Choroid plexus epithelial cell (primary cell): ENCODE measurements around the gene TRIM74.
A peak's percentile ranks its signal among the peaks of the same experiment; 100 is the strongest.
"Not testable (repeated sequence)": the region's sequence is repeated elsewhere in the genome, so short reads cannot be mapped to it uniquely, and the experiment has no call there.

Experiments used
- DNase-seq: peaks from one replicate; pipeline ENCODE4 v3.0.0-alpha.2; 2010; ENCODE audit warnings: low read depth
- H3K4me3 ChIP-seq: 2 replicates; pipeline ENCODE4 v1.5.1; 2011; ENCODE audit warnings: low read depth, mild to moderate bottlenecking, control low read depth, low read length, moderate library complexity

The TRIM74 gene

DNA sequence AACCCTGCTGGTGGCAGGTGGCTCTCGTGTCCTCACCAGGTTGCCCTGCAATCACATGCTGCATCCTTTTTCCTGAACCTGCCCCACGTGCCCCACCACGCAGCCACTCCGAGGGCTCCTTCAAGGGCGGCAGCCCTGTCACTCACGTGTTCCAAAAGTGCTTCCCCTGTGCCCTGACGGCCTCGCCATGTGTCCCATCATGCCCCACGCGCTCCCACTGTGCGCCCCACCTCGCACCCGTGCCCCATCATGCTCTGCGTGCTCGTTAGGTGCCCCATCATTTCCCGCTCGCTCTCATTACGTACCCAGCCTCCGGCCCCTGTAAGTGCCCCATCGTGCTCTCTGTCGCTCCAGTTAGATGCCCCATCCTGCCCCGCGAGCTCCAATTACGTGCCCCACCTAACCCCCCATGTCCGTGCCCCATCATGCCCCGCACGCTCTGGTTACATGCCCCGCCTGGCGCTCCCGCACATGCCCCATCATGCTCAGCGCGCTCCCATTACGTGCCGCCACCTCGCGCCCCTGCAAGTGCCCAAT lies at the start of gene TRIM74:
Gene TRIM74, minus strand, starts transcription at position 487 of the 537 bp plus-strand sequence. CDS start 3,309 bp downstream, outside the sequence.
- not testable (repeated sequence) for H3K4me3 ChIP-seq, DNase-seq

DNA sequence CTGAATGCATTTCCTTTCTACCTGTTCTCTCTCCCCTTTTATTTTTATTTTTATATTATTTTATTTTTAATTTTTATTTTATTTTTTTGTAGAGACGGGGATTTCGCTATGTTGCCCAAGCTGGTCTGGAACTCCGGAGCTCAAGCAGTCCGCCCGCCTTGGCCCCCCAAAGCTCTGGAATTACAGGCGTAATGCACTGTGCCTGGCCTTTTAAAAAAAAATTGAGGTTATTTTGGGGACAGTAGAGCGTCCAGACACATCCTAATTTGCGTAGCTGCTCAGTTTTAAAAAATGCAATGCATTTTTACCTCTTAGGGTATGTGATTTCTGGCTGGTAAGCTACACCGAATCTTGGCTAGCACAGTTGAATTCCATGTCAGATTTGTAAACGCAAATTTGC lies 37.2 kb upstream of the TRIM74 start:
- peak overlapping the region; percentile 48 for H3K4me3 ChIP-seq
- DNase-seq, result peak; percentile 15

DNA sequence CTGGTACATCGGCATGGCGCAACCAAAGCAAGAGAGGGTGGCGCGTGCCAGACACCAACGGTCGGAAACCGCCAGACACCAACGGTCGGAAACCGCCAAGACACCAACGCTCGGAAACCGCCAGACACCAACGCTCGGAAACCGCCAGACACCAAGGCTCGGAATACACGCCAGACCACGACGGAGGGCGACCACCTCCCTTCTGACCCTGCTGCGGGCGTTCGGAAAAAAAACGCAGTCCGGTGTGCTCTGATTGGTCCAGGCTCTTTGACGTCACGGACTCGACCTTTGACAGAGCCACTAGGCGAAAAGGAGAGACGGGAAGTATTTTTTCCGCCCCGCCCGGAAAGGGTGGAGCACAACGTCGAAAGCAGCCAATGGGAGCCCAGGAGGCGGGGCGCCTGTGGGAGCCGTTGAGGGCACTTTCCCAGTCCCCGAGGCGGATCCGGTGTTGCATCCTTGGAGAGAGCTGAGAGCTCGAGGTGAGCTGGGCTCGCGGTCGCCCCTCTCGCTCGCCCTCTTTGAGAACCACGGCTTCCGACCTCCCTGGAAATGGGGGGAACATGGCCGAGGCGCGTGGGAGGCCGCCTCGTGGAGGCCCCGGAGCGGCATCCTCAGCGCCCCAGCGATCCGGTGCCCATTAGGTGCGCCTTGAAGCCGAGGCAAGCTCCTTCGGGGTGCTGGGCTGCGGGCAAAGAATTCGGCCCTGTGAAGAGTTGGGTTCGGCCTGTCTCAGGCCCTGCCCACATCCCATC lies 36.6 kb upstream of the TRIM74 start:
- peak; percentile 83 for DNase-seq
- peak overlapping the region; percentile 68 for H3K4me3 ChIP-seq

DNA sequence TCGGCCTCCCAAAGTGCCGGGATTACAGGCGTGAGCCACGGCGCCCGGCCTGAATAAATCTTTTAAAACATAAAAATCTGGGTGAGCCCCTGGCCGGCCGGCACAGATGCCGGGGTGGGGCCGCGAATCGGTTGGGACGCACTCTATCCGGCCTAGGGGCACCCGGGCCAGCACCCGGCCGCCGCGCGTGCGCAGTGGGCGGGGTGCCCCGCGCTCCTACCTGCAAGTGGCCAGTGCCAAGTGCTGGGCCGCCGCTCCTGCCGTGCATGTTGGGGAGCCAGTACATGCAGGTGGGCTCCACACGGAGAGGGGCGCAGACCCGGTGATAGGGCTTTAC lies 36.1 kb upstream of the TRIM74 start:
- H3K4me3 ChIP-seq, result peak overlapping the region; percentile 68
- DNase-seq, result not testable (repeated sequence)

DNA sequence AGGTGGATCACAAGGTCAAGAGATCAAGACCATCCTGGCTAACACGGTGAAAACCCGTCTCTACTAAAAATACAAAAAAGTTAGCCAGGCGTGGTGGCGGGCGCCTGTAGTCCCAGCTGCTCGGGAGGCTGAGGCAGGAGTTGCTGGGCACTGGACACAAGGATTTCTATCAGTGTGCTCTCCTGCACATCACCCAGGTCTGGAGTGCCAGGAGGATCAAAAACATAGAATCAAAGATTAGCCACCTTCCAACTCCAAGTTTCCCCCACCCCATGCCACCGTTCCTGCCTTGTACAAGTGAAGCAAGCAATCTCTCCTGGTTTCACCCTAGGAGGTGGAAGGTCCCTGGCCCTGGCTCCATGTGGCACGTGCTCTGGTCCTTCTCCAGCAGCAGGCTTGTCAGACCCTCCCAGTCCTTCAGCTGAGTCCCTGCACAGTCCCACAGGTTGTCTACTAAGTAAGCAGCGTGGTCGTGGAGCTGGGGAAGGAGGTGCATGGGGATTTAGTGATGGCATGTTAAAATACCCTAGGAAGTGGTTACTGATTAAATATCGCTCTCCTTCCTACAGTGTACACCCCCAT lies 28.7 kb upstream of the TRIM74 start:
- not testable (repeated sequence) for DNase-seq, H3K4me3 ChIP-seq

DNA sequence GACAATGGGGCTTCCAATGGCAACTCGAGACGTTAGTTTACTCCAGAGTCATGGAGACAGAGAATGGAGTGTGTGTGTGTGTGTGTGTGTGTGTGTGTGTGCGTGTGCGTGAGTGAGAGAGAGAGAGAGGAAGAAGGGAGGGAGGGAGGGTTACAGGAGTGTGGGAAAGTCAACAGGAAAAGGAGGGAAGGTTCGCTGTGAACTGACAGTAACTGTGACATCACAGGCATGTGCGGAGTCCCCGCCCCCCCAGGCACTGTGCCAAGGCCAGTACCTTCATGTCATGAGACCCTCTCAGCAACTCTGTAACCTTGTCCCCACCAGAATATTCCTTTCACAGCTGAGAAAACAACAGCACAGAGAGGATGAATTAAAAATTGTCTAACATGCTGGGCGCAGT lies 28.2 kb upstream of the TRIM74 start:
- DNase-seq, H3K4me3 ChIP-seq: not testable (repeated sequence)

DNA sequence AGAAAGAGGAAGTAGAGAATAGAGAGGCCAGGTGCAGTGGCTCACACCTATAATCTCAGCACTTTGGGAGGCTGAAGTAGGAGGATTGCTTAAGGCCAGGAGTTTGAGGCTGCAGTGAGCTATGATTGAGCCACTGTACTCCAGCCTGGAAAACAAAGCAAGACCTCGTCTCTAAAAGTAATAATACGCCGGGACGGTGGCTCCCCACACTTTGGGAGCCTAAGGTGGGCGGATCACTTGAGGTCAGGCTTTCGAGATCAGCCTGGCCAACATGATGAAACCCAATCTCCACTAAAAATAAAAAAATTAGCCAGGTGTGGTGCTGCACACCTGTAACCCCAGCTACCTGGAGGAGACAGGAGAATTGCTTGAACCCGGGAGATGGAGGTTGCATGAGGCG lies 26.2 kb upstream of the TRIM74 start:
- DNase-seq, H3K4me3 ChIP-seq: not testable (repeated sequence)

DNA sequence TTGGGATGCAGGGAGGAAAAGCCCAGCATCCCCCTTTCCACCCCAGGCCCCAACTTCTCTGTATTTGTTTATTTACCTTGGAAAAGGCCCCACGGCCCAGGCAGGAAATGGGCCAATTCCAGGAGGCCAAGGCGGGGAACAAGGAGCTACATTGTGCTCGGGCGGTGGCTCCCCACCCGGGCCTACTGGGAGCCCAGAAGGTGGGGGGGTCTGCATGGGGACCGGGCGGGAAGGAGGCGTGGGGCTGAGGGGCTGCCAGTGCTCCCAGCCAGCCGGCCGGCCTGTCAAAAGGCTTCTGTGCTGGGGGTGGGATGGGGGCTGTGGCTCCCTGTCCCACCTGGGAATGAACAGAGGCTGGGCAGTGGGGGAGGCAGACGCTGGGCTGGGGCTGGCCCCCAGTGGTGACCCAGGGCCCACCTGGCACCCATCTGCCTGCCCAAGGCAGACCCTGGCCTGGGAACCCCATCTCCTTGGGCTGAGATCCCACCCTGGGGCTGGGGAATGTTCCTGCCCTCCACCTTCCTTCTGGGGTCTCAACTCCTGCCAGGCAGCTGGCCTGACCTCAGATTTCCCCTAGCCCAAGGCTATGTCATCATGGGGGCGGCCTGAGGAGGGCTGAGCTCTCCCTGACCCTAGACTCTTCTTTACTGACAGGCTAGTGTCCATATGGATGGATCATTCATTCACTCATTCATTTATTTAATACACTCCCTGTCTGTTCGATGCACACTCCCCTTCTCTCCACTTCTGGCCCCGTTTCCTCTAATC lies 21.1 kb upstream of the TRIM74 start:
- not testable (repeated sequence) for DNase-seq, H3K4me3 ChIP-seq

DNA sequence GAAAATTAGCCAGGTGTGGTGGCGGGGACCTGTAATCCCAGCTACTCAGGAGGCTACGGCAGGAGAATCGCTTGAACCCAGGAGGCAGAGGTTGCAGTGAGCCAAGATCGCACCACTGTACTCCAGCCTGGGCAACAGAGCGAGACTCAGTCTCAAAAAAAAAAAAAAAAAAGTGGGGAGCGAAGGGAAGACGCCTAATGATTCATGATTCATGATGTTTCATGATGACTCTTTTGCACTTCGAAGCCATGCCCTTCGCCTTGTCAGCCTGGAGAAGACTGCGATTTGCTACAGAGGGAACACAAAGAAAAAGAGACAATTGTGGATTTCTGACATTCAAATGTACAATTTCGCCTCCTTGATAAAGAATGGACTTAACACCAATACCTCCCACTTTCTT lies 12.8 kb upstream of the TRIM74 start:
- not testable (repeated sequence) for DNase-seq, H3K4me3 ChIP-seq

DNA sequence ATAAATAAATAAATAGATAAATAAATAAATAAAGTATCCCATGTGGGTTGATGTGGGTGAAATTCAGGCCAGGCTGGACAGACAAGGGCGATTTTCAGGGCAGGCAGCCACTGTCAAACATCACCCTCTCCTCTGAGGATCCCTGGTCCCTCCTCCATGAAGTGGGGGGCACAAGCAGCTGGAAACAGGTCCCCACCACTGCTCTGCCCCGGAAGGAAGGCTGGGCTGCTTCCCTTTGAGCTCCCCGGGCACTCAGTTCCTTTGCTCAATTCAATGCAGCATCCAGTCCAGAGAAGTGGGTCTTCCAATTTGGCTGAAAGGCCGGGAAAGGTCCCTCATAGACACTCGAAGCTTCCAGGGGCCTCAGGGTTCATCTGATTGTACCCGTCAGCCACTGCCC lies 11.1 kb upstream of the TRIM74 start:
- not testable (repeated sequence) for H3K4me3 ChIP-seq, DNase-seq

DNA sequence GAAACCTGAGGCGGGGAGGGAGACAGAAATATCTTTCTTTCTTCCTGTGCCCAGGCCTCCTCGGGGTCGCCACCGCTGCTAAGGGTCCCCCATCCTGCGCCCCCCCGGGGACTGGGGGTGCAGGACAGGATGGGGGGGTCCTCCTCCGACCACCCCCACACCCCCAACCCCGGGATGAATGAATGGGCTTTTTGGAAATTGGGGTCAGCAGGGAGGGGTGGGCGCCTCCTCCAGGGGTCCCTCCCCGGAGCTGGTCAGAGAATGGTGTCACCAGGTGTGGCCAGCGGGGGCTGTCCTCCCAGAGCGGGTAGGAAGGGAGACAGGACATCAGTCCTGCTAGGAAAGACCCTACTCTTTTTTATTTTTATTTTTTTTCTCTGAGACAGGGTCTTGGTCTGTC lies 7.2 kb upstream of the TRIM74 start:
- DNase-seq, H3K4me3 ChIP-seq: not testable (repeated sequence)

DNA sequence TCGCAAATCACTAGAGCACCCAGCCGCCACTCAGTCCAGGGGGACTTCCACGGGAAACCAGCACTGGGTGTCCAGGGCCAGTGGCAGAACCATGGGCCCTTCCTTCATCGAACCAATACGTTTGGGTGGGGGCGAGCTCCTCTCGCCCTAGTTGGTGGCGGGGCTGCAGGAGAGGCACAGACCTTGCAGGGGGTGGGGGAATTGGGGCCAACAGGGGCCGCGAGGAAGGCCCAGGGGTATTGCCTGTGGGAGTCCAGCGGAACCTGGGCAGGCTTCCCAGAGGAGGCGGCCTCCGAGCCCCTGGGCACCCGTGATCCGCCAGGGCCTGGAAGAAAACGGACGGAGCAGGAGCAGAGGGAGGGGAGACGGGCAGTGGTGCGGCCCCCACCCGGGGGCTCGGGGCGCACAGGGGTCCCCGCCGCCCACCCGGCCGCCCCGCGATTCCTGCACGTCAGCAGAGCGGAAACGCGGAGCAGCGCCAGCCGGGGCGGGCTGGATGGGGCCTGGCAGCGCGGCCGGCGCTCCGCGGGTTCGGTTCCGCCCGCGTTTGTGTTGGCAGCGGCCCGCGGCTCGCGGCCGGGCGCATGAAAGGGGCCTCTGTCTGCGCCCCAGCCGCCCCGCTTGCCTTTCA lies 6.5 kb upstream of the TRIM74 start:
- DNase-seq, H3K4me3 ChIP-seq: not testable (repeated sequence)

DNA sequence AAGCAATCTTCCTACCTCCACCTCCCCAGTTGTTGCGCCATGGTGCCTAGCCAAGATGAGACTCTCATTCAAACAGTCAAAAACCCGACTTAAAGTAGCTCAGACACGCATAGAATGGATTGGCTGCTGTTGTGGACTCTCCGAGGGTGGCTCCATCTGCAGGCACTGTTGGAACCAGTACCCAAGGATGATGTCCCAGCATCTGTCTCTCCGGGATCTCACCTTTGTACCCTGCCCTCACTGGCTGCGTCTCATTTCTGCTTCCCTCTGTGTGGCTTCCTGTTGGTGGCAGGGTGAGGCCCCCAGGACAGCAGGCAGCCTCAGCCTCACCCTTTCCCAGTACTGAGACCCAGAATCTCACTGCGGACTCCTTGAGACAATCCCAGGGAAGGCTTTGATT lies 5.5 kb upstream of the TRIM74 start:
- not testable (repeated sequence) for DNase-seq, H3K4me3 ChIP-seq

DNA sequence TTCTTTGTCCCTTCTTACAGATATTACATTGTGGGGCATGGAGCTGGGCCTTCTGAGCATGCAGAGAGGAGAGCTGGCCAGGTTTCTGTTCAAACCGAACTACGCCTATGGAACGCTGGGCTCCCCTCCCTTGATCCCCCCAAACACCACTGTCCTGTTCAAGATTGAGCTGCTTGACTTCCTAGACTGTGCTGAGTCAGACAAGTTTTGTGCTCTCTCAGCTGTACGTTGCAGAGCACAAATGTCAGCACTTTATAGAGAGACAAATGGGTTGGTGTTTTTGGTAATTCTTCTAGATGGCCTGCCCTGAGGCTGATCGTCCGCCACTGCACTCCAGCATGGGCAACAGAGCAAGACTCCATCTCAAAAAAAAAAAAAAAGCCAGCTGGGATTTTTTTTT lies 2.2 kb upstream of the TRIM74 start:
- not testable (repeated sequence) for DNase-seq, H3K4me3 ChIP-seq

DNA sequence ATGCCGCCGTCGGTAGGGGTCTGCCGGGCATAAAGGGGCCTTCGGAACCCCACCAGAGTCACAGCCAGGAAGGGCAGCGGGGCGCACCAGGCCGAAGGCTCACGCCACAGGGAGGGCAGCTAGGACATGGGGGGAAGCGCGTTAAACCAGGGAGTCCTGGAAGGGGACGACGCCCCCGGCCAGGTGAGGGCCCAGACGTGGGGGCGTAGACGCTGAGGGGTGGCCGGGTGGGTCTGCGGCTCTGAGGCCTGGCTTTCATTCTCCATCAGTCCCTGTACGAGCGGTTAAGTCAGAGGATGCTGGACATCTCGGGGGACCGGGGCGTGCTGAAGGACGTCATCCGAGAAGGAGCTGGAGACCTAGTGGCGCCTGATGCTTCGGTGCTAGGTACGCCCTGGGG lies 422 bp upstream of the TRIM74 start:
- not testable (repeated sequence) for H3K4me3 ChIP-seq

DNA sequence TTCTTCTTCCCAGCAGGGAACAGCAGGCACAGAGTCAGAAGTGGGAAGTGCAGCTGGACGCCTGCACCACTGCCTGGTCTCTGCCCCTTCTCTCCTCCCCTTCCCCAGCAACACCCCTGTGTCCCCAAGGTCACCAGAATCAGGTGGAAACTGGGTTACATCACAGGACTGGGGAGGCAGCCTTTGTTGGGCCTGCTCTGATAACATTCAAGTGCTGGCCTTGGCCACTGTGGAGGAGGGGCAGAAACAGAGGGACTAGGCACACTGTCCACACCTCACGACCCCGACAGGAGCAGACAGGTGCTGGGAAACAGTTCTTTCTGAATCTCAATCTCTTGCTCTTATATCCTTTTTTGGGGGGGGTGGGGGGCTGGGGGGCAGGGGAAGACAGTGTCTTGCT lies 2.4 kb downstream of the TRIM74 start:
- not testable (repeated sequence) for H3K4me3 ChIP-seq, DNase-seq

More for the DNA sequence above, 422 bp upstream of the TRIM74 start:
- DNase-seq, result not testable (repeated sequence)

DNA sequence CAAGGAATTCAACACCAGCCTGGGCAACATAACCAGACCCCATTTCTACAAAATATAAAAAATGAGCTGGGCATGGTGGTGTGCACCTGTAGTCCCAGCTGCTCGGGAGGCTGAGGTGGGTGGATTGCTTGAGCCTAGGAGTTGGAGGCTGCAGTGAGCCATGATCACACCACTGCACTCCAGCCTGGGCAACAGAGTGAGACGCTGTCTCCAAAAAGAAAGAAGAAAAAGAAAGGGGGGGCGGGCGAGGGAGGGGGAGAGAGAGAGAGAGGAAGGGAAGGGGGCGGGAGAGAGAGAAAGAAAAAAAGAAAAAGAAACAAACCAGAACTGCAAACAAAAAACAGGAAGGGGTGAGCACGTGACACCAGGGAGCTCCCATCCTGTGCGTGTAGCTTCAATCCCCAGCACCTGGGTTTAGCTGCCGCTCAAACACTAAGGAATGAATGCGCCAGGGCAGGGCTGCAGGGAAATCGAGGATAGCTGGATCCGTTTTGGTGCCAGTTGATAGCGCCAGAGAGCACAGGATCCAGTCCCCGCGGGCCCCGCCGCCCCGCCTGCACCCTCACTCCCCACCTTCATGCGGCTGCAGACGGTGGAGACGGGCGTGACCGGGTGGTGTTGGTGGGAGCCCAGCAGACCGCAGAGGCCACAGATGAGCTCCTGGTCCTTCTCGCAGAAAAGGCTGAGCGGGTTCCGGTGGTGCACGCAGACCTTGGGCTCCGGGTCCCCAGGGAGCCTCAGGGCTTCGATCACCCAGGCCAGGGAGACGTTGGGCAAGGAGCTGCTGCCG lies 3.9 kb downstream of the TRIM74 start:
- not testable (repeated sequence) for H3K4me3 ChIP-seq, DNase-seq

DNA sequence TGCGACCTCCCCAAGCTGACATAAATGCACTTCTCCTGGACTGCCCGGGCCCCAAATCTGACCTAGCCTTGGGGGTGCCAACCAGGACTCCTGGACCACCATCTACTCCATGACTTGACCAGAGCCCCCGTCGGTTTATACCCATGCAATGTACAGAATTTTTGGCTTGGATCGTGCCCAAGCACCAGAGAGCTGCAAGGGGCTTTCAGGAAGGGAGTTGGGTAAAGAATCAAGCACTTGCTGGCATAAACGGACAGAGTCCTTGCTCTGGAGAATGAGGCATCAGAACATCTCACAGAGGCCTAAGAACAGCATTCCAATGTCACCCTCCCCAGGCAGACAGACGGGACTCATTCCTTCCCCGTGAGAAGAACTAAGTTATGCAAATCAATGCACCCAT lies 6.2 kb downstream of the TRIM74 start:
- DNase-seq, H3K4me3 ChIP-seq: not testable (repeated sequence)

DNA sequence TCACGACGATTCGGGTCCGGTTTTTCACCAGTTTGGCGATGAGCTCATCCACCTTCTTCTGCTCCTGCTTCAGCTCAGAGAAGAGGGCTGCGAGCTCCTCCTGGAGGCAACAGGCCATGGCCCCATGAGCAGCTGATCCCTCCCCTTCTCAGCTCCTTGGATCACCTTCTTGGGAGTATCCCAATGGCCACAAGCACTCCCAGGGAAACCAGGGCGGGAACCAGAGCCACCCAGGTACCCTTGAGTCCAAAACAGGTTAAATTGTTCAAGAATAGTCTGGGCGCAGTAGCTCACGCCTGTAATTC lies 8.0 kb downstream of the TRIM74 start:
- not testable (repeated sequence) for DNase-seq, H3K4me3 ChIP-seq
